Astrocyte of the spinal cord (primary cell): ENCODE measurements around the gene SLC22A13.

ENCODE experiments used
- DNase-seq: peaks from one replicate; pipeline ENCODE4 v3.0.0; 2011; ENCODE audit warnings: low read depth, low spot score
- H3K4me3 ChIP-seq: 2 replicates; pipeline ENCODE4 v1.5.1; 2011; ENCODE audit warnings: low read depth, mild to moderate bottlenecking, low read length, moderate library complexity
- in situ Hi-C: cut with HindIII; loops from 2 replicates; pipeline ENCODE4 v1.10.0; 2017; ENCODE audit warnings: low sequenced_read_pairs
- TF ChIP-seq, protein P1 (sequence below): IDR thresholded peaks from 2 replicates; pipeline ENCODE4 v1.5.1; 2012; ENCODE audit warnings: low read depth, mild to moderate bottlenecking, low read length, inconsistent platforms

SLC22A13 gene

DNA sequence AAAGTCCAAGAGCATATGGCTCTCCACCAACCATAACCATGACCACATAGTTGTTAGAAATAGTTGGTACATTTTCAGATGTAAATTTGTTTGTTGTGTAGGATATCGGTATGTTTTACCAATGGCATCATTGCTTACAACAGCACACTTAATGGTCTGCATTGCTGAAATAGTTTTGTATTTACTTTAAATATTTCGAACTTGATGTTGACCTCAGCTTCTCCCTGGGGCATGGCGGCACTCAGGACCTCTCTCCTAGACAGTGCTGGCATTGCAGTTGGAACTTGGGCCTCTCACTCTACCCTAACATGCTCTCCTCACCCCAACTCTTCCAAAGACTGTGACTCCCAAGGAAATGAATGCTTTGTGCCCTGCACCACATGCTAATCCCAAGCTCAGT is 5.0 kb downstream of the SLC22A13 start:
- TF ChIP-seq, protein P1, sequence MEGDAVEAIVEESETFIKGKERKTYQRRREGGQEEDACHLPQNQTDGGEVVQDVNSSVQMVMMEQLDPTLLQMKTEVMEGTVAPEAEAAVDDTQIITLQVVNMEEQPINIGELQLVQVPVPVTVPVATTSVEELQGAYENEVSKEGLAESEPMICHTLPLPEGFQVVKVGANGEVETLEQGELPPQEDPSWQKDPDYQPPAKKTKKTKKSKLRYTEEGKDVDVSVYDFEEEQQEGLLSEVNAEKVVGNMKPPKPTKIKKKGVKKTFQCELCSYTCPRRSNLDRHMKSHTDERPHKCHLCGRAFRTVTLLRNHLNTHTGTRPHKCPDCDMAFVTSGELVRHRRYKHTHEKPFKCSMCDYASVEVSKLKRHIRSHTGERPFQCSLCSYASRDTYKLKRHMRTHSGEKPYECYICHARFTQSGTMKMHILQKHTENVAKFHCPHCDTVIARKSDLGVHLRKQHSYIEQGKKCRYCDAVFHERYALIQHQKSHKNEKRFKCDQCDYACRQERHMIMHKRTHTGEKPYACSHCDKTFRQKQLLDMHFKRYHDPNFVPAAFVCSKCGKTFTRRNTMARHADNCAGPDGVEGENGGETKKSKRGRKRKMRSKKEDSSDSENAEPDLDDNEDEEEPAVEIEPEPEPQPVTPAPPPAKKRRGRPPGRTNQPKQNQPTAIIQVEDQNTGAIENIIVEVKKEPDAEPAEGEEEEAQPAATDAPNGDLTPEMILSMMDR, result no peak
- no peak for DNase-seq
- in situ Hi-C loops, result no loop called here
- no peak overlapping the region for H3K4me3 ChIP-seq

DNA sequence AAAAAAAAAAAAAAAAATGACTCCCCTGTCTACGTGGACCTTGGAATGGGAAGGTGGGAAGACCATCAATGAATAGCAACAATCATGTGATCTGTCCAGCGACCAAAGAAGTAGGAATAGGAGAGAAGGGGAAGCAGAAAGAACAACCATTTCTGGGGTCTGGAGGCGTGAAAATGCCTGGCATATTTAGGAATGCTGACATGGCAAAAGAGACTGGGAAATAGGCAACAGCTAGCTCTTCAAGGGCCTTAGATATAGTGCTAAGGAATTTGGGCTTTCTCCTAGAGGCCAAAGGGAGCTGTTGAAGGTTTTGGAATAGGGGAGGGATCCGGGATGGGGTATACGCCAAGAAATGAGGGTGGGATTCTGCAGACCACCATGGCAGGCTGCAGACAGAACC is 5.9 kb downstream of the SLC22A13 start:
- TF ChIP-seq, protein P1, result no peak
- DNase-seq, result no peak
- no peak overlapping the region for H3K4me3 ChIP-seq
- in situ Hi-C loops, result no loop called here

DNA sequence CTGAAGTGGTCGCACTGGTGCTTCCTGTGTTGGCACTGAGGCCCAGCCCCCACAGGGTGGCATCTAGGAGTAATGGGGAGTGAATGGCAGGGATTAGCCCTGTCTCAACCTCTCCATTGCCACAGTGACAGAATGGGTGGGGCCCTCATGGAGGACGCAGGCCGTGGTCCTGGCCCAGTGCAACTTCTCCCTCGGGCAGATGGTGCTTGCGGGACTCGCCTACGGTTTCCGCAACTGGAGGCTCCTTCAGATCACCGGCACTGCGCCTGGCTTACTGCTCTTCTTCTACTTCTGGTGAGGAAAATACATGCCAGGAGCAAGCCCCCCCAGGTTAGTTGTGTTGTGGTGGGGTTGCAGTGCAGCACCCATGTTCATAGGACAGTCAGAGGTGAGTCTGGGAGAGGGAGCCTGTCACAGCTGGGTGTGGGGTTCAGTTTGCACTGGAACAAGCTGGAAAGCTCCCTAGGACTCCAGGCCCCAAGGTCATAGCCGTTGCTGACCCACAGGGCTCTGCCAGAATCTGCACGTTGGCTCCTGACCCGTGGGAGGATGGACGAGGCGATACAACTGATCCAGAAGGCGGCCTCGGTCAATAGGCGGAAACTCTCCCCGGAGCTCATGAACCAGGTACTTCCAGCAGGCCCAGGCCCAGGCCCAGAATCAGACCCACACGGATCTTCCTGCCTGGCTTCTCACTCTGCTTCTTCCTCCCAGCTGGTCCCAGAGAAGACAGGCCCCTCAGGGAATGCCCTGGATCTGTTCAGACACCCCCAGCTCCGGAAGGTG is 9.4 kb downstream of the SLC22A13 start:
- H3K4me3 ChIP-seq, result no peak overlapping the region
- TF ChIP-seq, protein P1, result no peak
- in situ Hi-C loops, result no loop called here
- DNase-seq, result no peak

DNA sequence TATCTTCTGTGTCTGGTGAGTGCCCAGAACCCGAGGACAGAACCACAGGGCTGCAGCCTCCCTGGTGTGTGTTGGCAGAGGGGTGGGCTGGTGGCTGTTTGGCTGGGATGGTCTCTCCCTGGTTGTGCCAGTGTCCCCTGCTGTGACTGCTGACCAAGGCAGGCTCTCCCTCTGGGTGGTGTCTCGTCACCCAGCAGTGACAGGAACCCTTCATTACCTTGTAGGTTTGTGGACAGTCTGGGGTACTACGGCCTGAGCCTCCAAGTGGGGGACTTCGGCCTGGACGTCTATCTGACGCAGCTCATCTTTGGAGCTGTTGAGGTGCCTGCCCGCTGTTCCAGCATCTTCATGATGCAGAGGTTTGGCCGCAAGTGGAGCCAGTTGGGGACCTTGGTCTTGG is 10.0 kb downstream of the SLC22A13 start:
- no peak for DNase-seq
- in situ Hi-C loops, result no loop called here
- H3K4me3 ChIP-seq, result no peak overlapping the region
- TF ChIP-seq, protein P1, result no peak

DNA sequence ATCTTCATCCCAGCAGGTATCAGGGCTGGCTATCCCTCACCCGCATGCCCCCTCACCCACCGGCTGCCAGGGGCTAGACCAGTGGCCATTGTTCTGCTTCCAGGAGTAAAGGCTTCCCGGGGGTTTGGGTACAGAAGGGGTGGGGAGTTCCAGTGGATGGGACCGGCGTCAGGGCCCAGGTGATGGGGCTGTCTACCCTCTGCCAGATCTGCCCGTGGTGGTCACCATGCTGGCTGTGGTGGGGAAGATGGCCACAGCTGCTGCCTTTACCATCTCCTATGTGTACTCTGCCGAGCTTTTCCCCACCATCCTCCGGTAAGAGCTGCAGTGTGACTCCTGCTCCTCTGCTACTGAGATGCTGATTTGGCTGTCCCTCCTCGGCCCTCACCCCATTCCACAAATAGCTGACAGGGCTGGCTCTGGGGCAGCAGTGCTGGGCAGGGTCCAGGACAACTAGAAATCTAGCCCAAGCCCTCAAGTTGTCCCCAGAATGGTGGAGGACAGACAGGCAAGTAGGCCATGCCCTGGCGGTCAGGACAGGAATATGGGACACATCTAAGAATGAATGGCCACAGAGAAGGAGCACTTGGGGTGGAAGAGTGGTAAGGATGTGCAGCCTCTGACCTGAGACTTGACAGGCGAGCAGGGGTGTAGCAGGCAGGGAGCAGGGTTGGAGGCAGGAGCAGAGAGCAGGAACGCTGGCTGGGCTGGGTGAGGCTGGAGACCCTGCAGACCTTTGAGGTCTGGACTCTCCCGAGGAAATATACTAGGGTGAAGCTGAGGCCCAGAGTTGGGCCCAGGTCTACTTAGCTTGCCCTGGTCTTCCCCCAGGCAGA is 10.7 kb downstream of the SLC22A13 start:
- H3K4me3 ChIP-seq, result no peak overlapping the region
- in situ Hi-C loops, result no loop called here
- TF ChIP-seq, protein P1, result no peak
- no peak for DNase-seq

DNA sequence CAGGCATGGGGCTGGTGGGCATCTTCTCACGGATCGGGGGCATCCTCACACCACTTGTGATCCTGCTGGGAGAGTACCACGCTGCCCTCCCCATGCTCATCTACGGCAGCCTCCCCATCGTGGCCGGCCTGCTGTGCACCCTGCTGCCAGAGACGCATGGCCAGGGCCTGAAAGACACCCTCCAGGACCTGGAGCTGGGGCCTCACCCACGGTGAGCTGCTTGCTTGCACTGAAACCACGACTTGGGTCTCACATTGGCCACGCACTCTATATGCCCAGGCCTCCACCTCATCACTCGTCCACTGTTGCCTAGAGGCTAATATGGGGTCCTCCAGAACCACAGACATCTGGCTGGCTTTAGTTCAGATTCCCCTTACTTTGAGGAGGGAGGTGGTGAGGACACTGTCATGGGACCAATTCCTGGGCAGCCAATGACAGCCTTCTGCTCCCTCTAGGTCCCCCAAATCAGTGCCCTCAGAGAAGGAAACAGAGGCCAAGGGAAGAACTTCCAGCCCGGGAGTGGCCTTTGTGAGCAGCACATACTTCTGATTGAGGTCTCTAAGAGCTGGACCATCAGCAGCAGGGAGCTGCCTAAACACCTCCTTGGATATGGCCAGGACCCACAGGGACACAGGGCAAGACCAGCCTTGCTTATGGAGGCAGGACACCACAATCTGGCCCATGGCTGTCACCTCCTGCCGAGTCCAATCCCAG is 11.5 kb downstream of the SLC22A13 start:
- TF ChIP-seq, protein P1, result no peak
- in situ Hi-C loops, result no loop called here
- no peak overlapping the region for H3K4me3 ChIP-seq
- DNase-seq, result no peak
